ENCODE results near the gene MKLN1. TPM values are rescaled to one million over a fixed set of nuclear protein-coding genes. Genes with fewer than 3 reads are reported as not detected.

MKLN1 gene
- total and polyA plus RNA-seq, 12 donors: 9.5 to 48.2 (median 41.1) TPM

DNA sequence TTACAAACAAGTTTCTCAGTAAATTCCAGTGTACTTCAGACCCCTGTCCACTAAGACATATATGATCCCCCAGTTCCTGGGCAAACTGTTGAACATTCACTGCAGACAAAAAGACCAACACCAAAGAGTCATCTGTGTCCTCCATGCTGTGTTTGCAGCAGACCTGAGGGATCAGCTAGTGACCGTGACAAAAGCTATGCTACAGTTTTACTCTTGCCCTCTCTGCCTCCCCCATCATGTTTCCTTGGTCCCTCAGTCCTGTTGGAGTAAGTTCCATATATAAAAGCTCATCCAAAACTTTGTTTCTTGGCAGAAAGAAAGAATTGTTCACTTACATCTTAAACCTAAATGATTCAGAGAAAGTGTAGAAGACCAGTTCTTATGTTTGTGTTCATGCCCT, 172.7 kb downstream of the MKLN1 start:
- H3K27ac ChIP-seq: no peak overlapping the region
- H3K4me1 ChIP-seq: peaks cover 15 to 53% (median 37%) of the 10 kb centered on the region in 9 donors
- WGBS, 2 donors: 97 to 100% methylated on average over 1 of the region's 1 CpG
- DNase-seq (no peak), ATAC-seq (no peak)
- no peak overlapping the region for H3K4me3 ChIP-seq
- H3K36me3 ChIP-seq: peaks cover 0 to 87% (median 17%) of the 10 kb centered on the region in 9 donors
- no peaks in the 10 kb centered on the region for H3K9me3 ChIP-seq
- TF ChIP-seq, protein P1, sequence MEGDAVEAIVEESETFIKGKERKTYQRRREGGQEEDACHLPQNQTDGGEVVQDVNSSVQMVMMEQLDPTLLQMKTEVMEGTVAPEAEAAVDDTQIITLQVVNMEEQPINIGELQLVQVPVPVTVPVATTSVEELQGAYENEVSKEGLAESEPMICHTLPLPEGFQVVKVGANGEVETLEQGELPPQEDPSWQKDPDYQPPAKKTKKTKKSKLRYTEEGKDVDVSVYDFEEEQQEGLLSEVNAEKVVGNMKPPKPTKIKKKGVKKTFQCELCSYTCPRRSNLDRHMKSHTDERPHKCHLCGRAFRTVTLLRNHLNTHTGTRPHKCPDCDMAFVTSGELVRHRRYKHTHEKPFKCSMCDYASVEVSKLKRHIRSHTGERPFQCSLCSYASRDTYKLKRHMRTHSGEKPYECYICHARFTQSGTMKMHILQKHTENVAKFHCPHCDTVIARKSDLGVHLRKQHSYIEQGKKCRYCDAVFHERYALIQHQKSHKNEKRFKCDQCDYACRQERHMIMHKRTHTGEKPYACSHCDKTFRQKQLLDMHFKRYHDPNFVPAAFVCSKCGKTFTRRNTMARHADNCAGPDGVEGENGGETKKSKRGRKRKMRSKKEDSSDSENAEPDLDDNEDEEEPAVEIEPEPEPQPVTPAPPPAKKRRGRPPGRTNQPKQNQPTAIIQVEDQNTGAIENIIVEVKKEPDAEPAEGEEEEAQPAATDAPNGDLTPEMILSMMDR (IDR thresholded peaks at IDR 0.05): no peak
- no peaks in the 10 kb centered on the region for H3K27me3 ChIP-seq
- intact Hi-C loops (cut with DNase I): loop anchor here in 1 of 10 donors (10.0 kb wide), 1 partner anchor 386 kb away; no protein-coding TSS in a partner anchor

DNA sequence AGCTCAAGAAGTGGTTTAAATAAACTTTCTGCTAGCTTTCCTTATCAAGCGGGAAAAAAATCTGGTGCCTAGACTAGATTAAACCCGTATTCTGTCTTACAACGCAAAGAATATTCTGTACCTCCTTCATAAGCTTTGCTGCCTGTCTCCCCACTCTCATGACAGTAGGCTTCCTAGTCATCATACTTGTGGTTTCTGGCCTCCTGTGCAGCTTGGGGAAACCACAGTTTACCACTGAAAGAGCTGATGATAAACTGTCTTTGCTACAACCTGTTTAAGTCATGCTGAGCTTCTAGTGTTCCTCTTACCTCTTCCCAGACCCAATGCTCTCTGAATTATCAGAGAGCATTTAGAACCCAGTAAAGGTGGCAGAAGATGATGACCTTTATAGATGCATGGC, 173.7 kb downstream of the MKLN1 start:
- whole genome bisulfite sequencing, 2 donors: 82 to 88% methylated on average over 3 of the region's 3 CpGs
- ATAC-seq (no peak), DNase-seq (no peak)
- peak overlapping the region in 5 of 10 donors; percentile 59 to 91 (median 75) for H3K27ac ChIP-seq
- intact Hi-C loops (cut with DNase I): loop anchor here in 1 of 10 donors (10.0 kb wide), 1 partner anchor 387 kb away; no protein-coding TSS in a partner anchor
- H3K9me3 ChIP-seq: no peaks in the 10 kb centered on the region
- peaks cover 0 to 98% (median 17%) of the 10 kb centered on the region in 9 donors for H3K36me3 ChIP-seq
- no peak overlapping the region for H3K4me3 ChIP-seq
- TF ChIP-seq, protein P1 (IDR thresholded peaks at IDR 0.05): no peak
- H3K27me3 ChIP-seq: no peaks in the 10 kb centered on the region
- H3K4me1 ChIP-seq: peaks cover 15 to 53% (median 37%) of the 10 kb centered on the region in 9 donors

DNA sequence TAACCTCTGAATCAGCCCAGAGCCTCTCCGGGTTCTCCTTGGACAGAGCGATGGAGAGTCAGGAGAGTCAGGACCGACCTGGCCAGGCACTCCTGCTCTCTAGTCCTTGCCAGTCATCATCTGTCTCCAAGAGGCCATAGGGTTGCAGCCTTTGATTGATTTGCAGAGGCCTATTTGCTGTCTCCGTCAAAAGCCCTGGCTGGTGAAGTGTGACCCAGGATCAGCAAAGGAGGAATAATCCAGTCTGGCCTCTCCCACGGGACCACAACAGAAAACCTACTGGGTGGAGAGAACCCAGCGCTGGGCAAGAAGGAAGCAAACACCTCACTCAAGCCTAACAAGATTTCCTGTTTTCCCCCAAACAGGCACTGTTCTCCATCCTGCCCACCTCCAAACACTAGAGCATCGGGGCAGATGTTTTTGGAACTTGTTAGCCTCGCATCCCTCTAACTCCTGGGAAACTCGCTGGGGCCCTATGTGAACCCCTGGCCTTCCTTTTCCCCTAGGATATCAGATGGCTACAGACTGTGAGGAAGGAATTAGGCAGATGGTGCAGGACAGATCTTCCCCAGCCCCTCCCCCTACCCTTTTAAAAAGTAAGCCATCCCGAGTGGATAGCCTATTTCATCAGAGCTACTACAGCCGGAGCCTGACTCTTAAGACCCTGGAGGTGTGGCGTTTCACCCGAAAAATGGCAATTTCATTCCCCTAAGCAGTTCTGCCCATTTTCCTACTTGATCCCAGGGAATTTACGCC, 174.4 kb downstream of the MKLN1 start:
- peaks cover 15 to 53% (median 37%) of the 10 kb centered on the region in 9 donors for H3K4me1 ChIP-seq
- ATAC-seq (peak in 4 of 8 donors; percentile 10 to 28 (median 17)), DNase-seq (no peak)
- intact Hi-C loops (cut with DNase I): loop anchor here in 1 of 10 donors (10.0 kb wide), 1 partner anchor 387 kb away; no protein-coding TSS in a partner anchor
- TF ChIP-seq, protein P1 (IDR thresholded peaks at IDR 0.05): no peak
- no peaks in the 10 kb centered on the region for H3K9me3 ChIP-seq
- peak overlapping the region; percentile 26 to 91 (median 62) for H3K27ac ChIP-seq
- peaks cover 0 to 99% (median 17%) of the 10 kb centered on the region in 9 donors for H3K36me3 ChIP-seq
- WGBS, 2 donors: 66 to 77% methylated on average over 14 of the region's 14 CpGs
- no peak overlapping the region for H3K4me3 ChIP-seq
- H3K27me3 ChIP-seq: no peaks in the 10 kb centered on the region

DNA sequence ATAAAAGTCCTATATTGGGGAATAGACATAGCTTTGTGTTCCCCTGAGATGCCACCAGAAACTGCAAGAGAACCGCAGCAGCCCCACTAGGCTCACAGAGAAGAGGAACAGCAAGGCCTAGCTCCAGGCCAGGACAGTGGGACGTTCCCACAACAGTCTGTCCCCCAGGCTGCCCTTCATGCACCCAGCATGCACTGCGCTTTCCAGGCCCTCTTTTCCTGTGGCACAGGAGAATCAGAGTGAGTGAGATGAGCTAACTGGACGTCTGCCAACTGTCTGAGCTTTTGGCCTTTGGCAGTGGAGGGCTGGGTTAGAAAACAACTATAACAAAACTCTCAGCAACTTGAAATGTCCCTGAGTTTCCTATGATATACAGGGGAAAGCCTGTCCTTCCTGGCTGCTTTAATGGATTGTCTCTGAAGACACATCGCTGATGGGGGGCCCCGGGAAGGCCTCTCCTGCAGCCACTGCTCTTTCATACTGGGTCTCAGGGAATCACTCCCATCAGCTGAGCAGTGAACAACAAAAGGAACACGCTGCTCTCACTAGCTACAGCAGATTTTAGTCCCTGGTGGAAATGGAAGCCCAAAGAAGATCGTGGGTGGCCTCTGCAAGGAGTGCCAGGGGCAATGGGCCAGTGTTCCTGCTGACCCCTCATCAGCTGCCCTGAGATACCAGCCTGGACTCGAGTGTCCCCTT, 175.3 kb downstream of the MKLN1 start:
- no peak overlapping the region for H3K4me3 ChIP-seq
- H3K27me3 ChIP-seq: no peaks in the 10 kb centered on the region
- TF ChIP-seq, protein P1 (IDR thresholded peaks at IDR 0.05): no peak
- peaks cover 12 to 53% (median 41%) of the 10 kb centered on the region in 9 donors for H3K4me1 ChIP-seq
- peak overlapping the region; percentile 47 to 91 (median 64) for H3K27ac ChIP-seq
- 40% methylated on average over 9 of the region's 9 CpGs for WGBS, 2 donors
- H3K36me3 ChIP-seq: peaks cover 0 to 99% (median 17%) of the 10 kb centered on the region in 9 donors
- DNase-seq (peak; percentile 72 to 73), ATAC-seq (peak; percentile 51 to 80 (median 71))
- intact Hi-C loops (cut with DNase I): loop anchor here in 1 of 10 donors (10.0 kb wide), 1 partner anchor 388 kb away; no protein-coding TSS in a partner anchor
- H3K9me3 ChIP-seq: no peaks in the 10 kb centered on the region
